Anterior cingulate cortex (tissue), 58 donors: ENCODE measurements around the gene GALNT2.

ENCODE experiments used
- DNase-seq, 58 donors: peaks; one replicate each; lab custom pipeline; 2025; lab: John Stamatoyannopoulos, UW

GALNT2 gene

GRCh38 chr1:230321741-230322420, 254.8 kb downstream of the GALNT2 start:
- DNase-seq = peak in 2 of 58 donors; percentile 17 to 36

GRCh38 chr1:230322421-230322756, 255.4 kb downstream of the GALNT2 start:
- no peak for DNase-seq

DNA sequence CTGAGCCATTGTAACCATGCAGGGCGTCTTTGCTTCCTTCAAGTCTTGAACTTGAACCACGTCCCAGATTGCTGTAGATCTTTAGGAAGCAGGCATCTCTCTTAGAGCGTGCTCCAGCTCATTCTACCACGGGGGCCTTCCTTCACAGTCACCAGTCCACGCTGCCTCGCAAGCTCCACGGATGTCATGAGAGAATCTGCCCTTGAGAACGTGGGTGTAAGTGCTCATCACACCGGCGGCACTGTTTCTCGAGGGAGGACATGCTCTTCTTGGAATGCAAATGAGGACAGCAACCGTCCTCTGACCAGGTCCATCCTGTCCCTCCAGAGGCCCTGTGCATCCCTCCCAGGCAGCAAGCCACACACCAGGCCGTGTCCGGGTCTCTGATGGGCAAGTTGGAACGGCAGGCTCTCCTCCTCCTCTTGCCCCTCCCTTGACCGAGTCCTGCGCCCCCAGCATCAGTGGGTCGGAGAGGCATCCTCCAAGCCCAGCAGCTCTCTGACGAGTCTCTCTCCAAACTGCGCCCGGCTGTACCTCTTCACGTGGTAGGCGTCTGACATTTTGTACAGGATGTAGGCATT, 256.0 kb downstream of the GALNT2 start:
- no peak for DNase-seq

DNA sequence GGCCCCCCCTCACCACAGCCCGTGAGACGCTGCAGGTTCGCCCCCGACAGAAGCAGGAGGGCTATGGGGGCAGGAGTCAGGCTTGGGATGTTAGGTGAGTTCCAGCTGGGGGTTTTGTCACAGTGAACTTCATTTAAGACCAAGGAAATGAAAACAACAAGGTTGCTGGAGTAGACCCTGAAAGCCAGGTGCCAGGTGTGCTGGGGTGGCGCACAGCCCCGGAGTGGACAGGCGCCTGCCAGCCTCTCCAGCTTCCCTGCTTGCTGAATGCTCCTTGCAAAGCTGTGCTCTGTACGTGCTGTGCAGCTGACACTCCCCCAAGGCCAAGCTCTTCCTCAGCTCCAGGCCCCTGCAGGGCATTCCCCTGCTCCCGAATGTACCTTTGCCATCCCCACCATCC, 256.6 kb downstream of the GALNT2 start:
- no peak for DNase-seq

GRCh38 chr1:230326971-230327891, 260.2 kb downstream of the GALNT2 start:
- no peak for DNase-seq

DNA sequence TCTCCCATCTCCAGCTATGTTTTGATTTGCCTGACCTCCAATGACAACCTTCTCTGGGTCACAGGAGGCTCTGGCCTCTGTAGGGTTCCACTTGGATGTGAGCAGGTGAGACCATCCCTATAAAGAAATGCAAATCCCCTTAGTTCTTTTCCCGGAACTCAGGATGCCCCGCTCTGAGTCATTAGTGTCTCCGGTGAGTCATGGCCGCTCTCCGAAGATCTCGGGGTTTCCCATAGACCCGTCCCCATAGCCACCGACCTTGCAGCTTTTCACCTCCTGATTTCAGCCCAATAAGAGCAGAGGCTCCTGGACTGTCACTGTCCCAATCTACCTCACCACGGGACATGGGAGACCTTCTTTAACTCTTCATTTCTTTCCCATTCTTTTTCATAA, 260.9 kb downstream of the GALNT2 start:
- no peak for DNase-seq

GRCh38 chr1:230328342-230329015, 261.4 kb downstream of the GALNT2 start:
- no peak for DNase-seq

DNA sequence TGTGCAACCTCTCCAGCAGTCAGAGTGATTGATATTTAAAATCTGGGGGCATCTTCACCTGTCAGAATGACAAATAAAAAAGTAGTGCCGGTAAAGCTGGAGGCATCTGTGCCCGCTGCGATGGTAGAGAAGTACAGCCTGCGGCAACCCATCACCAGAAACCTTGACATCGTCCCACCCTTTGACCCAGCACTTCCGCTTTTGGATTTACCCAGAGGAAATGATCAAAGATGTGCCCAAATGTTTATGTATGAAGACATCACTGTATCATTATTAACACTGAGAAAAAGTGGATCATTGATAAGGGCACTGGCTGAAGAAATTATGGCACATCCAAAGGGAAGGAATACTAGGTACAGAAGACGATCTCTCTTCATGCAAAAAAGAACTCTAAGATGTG, 263.1 kb downstream of the GALNT2 start:
- DNase-seq = no peak
